Neuronal stem cell (in vitro differentiated cells): ENCODE measurements around the gene ANLN.
A peak's percentile ranks its signal among the peaks of the same experiment; 100 is the strongest.

ENCODE experiments used
- DNase-seq: peaks from one replicate; pipeline ENCODE4 v3.0.0-alpha.2; 2013; ENCODE audit warnings: low spot score
- H2AFZ ChIP-seq: one replicate; pipeline ENCODE4 v1.6.1; 2013; ENCODE audit warnings: mild to moderate bottlenecking, low read length, inconsistent platforms
- H2AK5ac ChIP-seq: 2 replicates; pipeline ENCODE4 v1.6.1; 2013; ENCODE audit warnings: low read depth, mild to moderate bottlenecking, inconsistent platforms, low read length, moderate library complexity, mixed read lengths
- H2BK120ac ChIP-seq: 2 replicates; pipeline ENCODE4 v1.6.1; 2013; ENCODE audit warnings: low read depth, mild to moderate bottlenecking, inconsistent platforms, low read length, moderate library complexity, mixed read lengths
- H2BK12ac ChIP-seq: one replicate; pipeline ENCODE4 v1.6.1; 2013; ENCODE audit warnings: low read length, inconsistent platforms
- H2BK15ac ChIP-seq: 2 replicates; pipeline ENCODE4 v1.6.1; 2013; ENCODE audit warnings: mild to moderate bottlenecking, low read length, inconsistent platforms, mixed read lengths
- H2BK5ac ChIP-seq: one replicate; pipeline ENCODE4 v1.6.1; 2013; ENCODE audit warnings: inconsistent platforms, mild to moderate bottlenecking, low read length, moderate library complexity
- H3K14ac ChIP-seq: one replicate; pipeline ENCODE4 v1.6.1; 2013; ENCODE audit warnings: low read length, inconsistent platforms
- H3K18ac ChIP-seq: 2 replicates; pipeline ENCODE4 v1.6.1; 2013; ENCODE audit warnings: low read length, inconsistent platforms
- H3K23ac ChIP-seq: 2 replicates; pipeline ENCODE4 v1.6.1; 2013; ENCODE audit warnings: low read depth, mild to moderate bottlenecking, mixed read lengths, low read length, inconsistent platforms; ENCODE audit not compliant: poor library complexity
- H3K27ac ChIP-seq: replicated peaks from 3 replicates; pipeline ENCODE4 v1.5.1; 2013; ENCODE audit warnings: low read length, inconsistent platforms
- H3K27me3 ChIP-seq, 3 experiments: 2 replicates each; pipeline ENCODE4 v1.6.1; 2013; ENCODE audit warnings: low read length in 3 of 3, mild to moderate bottlenecking in 2 of 3, inconsistent platforms in 1 of 3, low read depth in 1 of 3, mixed read lengths in 1 of 3, moderate library complexity in 1 of 3; ENCODE audit not compliant: control insufficient read depth in 3 of 3, insufficient read depth in 3 of 3
- H3K36me3 ChIP-seq, 2 donors: replicated peaks in 1 of 2; 2 replicates each; pipeline ENCODE4 v1.6.1; 2013; ENCODE audit warnings: low read length in 2 of 2; ENCODE audit not compliant: control insufficient read depth in 2 of 2, insufficient read depth in 2 of 2
- H3K4ac ChIP-seq: 2 replicates; pipeline ENCODE4 v1.6.1; 2013; ENCODE audit warnings: inconsistent platforms, mild to moderate bottlenecking, low read length, moderate library complexity
- H3K4me1 ChIP-seq, 2 donors: 1 replicate in 1 of 2; 2 replicates in 1 of 2; pipeline ENCODE4 v1.6.1; 2013; ENCODE audit warnings: low read length in 2 of 2, low read depth in 1 of 2; ENCODE audit not compliant: control insufficient read depth in 2 of 2, insufficient read depth in 1 of 2
- H3K4me2 ChIP-seq: one replicate; pipeline ENCODE4 v1.6.1; 2013; ENCODE audit warnings: mild to moderate bottlenecking, low read length, inconsistent platforms; ENCODE audit not compliant: insufficient read depth, poor library complexity, severe bottlenecking
- H3K4me3 ChIP-seq, 2 donors: 2 replicates each; pipeline ENCODE4 v1.5.1; 2013; ENCODE audit warnings: low read length in 2 of 2, mild to moderate bottlenecking in 2 of 2, inconsistent platforms in 1 of 2, moderate library complexity in 1 of 2
- H3K79me1 ChIP-seq: one replicate; pipeline ENCODE4 v1.6.1; 2013; ENCODE audit warnings: low read depth, mild to moderate bottlenecking, inconsistent platforms, low read length, moderate library complexity
- H3K9ac ChIP-seq: one replicate; pipeline ENCODE4 v1.6.1; 2013; ENCODE audit warnings: mild to moderate bottlenecking, low read depth, low read length, inconsistent platforms; ENCODE audit not compliant: poor library complexity
- H3K9me3 ChIP-seq, 2 donors: replicated peaks in 1 of 2; 2 replicates each; pipeline versions ENCODE3 to v1.6.1; 2013; ENCODE audit warnings: low read length in 2 of 2, mild to moderate bottlenecking in 2 of 2, inconsistent platforms in 1 of 2, low read depth in 1 of 2, mixed read lengths in 1 of 2, moderate library complexity in 1 of 2; ENCODE audit not compliant: control insufficient read depth in 2 of 2, insufficient read depth in 1 of 2
- H4K8ac ChIP-seq: one replicate; pipeline ENCODE4 v1.6.1; 2013; ENCODE audit warnings: low read depth, mild to moderate bottlenecking, inconsistent platforms, low read length, moderate library complexity
- H4K91ac ChIP-seq: one replicate; pipeline ENCODE4 v1.6.1; 2013; ENCODE audit warnings: low read length, low read depth, mild to moderate bottlenecking, inconsistent platforms; ENCODE audit not compliant: poor library complexity
- WGBS, 2 donors: extraction: QIAGEN DNeasy Blood & Tissue Kit; methylation state at CpG; one replicate each; pipeline ENCODE4 v1.1.7; 2013; ENCODE audit warnings: missing lambda C conversion rate in 2 of 2, mixed read lengths in 1 of 2; ENCODE audit not compliant: insufficient read length in 2 of 2, insufficient replicate concordance in 1 of 2; ENCODE audit errors: extremely low coverage in 2 of 2; 5-methylcytosine and 5-hydroxymethylcytosine counted together

The ANLN gene

GRCh38 chr7:36469236-36469635 is 79.6 kb downstream of the ANLN start:
- Histone ChIP-seq H3K9me3 (no peaks in the 10 kb centered on the region), H3K4me2 (no peak overlapping the region), H3K27ac (no peak overlapping the region), H2BK15ac (no peak overlapping the region), H3K36me3 (no peaks in the 10 kb centered on the region), H4K8ac (no peak overlapping the region), H3K4ac (no peak overlapping the region), H2BK5ac (no peak overlapping the region), H3K27me3 (no peaks in the 10 kb centered on the region), H2AFZ (no peak overlapping the region), H3K79me1 (no peaks in the 10 kb centered on the region), H4K91ac (no peak overlapping the region), H3K4me3 (no peak overlapping the region), H3K18ac (no peak overlapping the region), H3K4me1 (no peaks in the 10 kb centered on the region), H3K14ac (no peak overlapping the region), H3K9ac (no peak overlapping the region), H2AK5ac (no peak overlapping the region), H2BK12ac (no peak overlapping the region), H2BK120ac (no peak overlapping the region), H3K23ac (no peak overlapping the region)
- DNase-seq: no peak

GRCh38 chr7:36472141-36472729 is 82.6 kb downstream of the ANLN start:
- H3K23ac ChIP-seq: no peak overlapping the region
- H2AK5ac ChIP-seq: no peak overlapping the region
- H2BK5ac ChIP-seq: no peak overlapping the region
- H3K4ac ChIP-seq: no peak overlapping the region
- H3K4me1 ChIP-seq: no peaks in the 10 kb centered on the region
- H2BK15ac ChIP-seq: no peak overlapping the region
- no peak overlapping the region for H2BK12ac ChIP-seq
- H3K27me3 ChIP-seq: no peaks in the 10 kb centered on the region
- H3K4me3 ChIP-seq: no peak overlapping the region
- H4K91ac ChIP-seq: no peak overlapping the region
- no peak overlapping the region for H3K27ac ChIP-seq
- no peak for DNase-seq
- no peak overlapping the region for H4K8ac ChIP-seq
- no peak overlapping the region for H3K4me2 ChIP-seq
- H2BK120ac ChIP-seq: no peak overlapping the region
- no peak overlapping the region for H3K9ac ChIP-seq
- no peak overlapping the region for H3K14ac ChIP-seq
- H3K9me3 ChIP-seq: no peaks in the 10 kb centered on the region
- no peaks in the 10 kb centered on the region for H3K79me1 ChIP-seq
- no peak overlapping the region for H3K18ac ChIP-seq
- no peaks in the 10 kb centered on the region for H3K36me3 ChIP-seq
- H2AFZ ChIP-seq: no peak overlapping the region
- WGBS, 2 donors: no CpG with 5 or more reads among the region's 3 CpGs

- H4K91ac ChIP-seq: no peak overlapping the region
- no peaks in the 10 kb centered on the region for H3K4me1 ChIP-seq
- H3K4me2 ChIP-seq: no peak overlapping the region
- H3K14ac ChIP-seq: no peak overlapping the region
- no peak overlapping the region for H4K8ac ChIP-seq
- peak overlapping the region; percentile 73 for H3K18ac ChIP-seq
- no peak overlapping the region for H2AK5ac ChIP-seq
- H2BK12ac ChIP-seq: no peak overlapping the region
- no peaks in the 10 kb centered on the region for H3K27me3 ChIP-seq
- WGBS, 2 donors: no CpG with 5 or more reads among the region's 12 CpGs
- H2BK5ac ChIP-seq: no peak overlapping the region
- no peak overlapping the region for H2AFZ ChIP-seq
- H2BK120ac ChIP-seq: no peak overlapping the region
- no peak overlapping the region for H3K4ac ChIP-seq
- no peaks in the 10 kb centered on the region for H3K36me3 ChIP-seq
- H3K23ac ChIP-seq: peak overlapping the region; percentile 11
- H2BK15ac ChIP-seq: no peak overlapping the region
- peak; percentile 30 for DNase-seq
- no peak overlapping the region for H3K27ac ChIP-seq
- no peak overlapping the region for H3K4me3 ChIP-seq
- no peaks in the 10 kb centered on the region for H3K79me1 ChIP-seq
- no peak overlapping the region for H3K9ac ChIP-seq
- no peaks in the 10 kb centered on the region for H3K9me3 ChIP-seq
Observed at GRCh38 chr7:36473454-36474282, 84.0 kb downstream of the ANLN start.

- H2AFZ ChIP-seq: no peak overlapping the region
- H3K14ac ChIP-seq: no peak overlapping the region
- H2BK5ac ChIP-seq: no peak overlapping the region
- no peak overlapping the region for H2BK12ac ChIP-seq
- no peak overlapping the region for H3K4me2 ChIP-seq
- no peak overlapping the region for H2BK120ac ChIP-seq
- H3K9me3 ChIP-seq: peaks cover 0 to 3% of the 10 kb centered on the region in 2 donors
- H3K23ac ChIP-seq: no peak overlapping the region
- no peaks in the 10 kb centered on the region for H3K79me1 ChIP-seq
- no peak for DNase-seq
- H2AK5ac ChIP-seq: no peak overlapping the region
- WGBS, 2 donors: no CpG with 5 or more reads among the region's 6 CpGs
- no peaks in the 10 kb centered on the region for H3K27me3 ChIP-seq
- no peaks in the 10 kb centered on the region for H3K36me3 ChIP-seq
- no peak overlapping the region for H4K8ac ChIP-seq
- H3K4me3 ChIP-seq: no peak overlapping the region
- no peaks in the 10 kb centered on the region for H3K4me1 ChIP-seq
- H3K27ac ChIP-seq: no peak overlapping the region
- H3K9ac ChIP-seq: no peak overlapping the region
- H2BK15ac ChIP-seq: no peak overlapping the region
- no peak overlapping the region for H3K4ac ChIP-seq
- no peak overlapping the region for H3K18ac ChIP-seq
- H4K91ac ChIP-seq: no peak overlapping the region
Observed at GRCh38 chr7:36474283-36475010, 84.8 kb downstream of the ANLN start.
